Limb (tissue), 2 donors: ENCODE measurements around the gene ERC1.

ENCODE experiments used
- DNase-seq, 2 donors: peaks; one replicate each; pipeline ENCODE4 v3.0.0-alpha.2; 2016; ENCODE audit errors: extremely low spot score in 2 of 2

ERC1 gene

GRCh38 chr12:1382151-1382550 is 391.1 kb downstream of the ERC1 start:
- DNase-seq: no peak

GRCh38 chr12:1382826-1383225 is 391.8 kb downstream of the ERC1 start:
- no peak for DNase-seq

GRCh38 chr12:1383758-1384157 is 392.7 kb downstream of the ERC1 start:
- no peak for DNase-seq

- no peak for DNase-seq
Measured at GRCh38 chr12:1384910-1385309, 393.9 kb downstream of the ERC1 start.

GRCh38 chr12:1391722-1392121 is 400.7 kb downstream of the ERC1 start:
- DNase-seq: no peak

GRCh38 chr12:1395421-1395955 is 404.5 kb downstream of the ERC1 start:
- DNase-seq: no peak

- no peak for DNase-seq
Measured at GRCh38 chr12:1398673-1399072, 407.6 kb downstream of the ERC1 start.

- DNase-seq: no peak
Measured at GRCh38 chr12:1401891-1402290, 410.9 kb downstream of the ERC1 start.

GRCh38 chr12:1403417-1403816 is 412.4 kb downstream of the ERC1 start:
- no peak for DNase-seq

GRCh38 chr12:1405619-1406018 is 414.6 kb downstream of the ERC1 start:
- DNase-seq: no peak

- DNase-seq: no peak
Measured at GRCh38 chr12:1410794-1411193, 419.8 kb downstream of the ERC1 start.

GRCh38 chr12:1413930-1414329 is 422.9 kb downstream of the ERC1 start:
- no peak for DNase-seq

- DNase-seq: no peak
Measured at GRCh38 chr12:1418144-1418543, 427.1 kb downstream of the ERC1 start.

- DNase-seq: no peak
Measured at GRCh38 chr12:1419849-1420371, 428.9 kb downstream of the ERC1 start.

GRCh38 chr12:1421091-1421846 is 430.2 kb downstream of the ERC1 start:
- no peak for DNase-seq

- DNase-seq: no peak
Measured at GRCh38 chr12:1422604-1423315, 431.7 kb downstream of the ERC1 start.

- no peak for DNase-seq
Measured at GRCh38 chr12:1424674-1425395, 433.8 kb downstream of the ERC1 start.

- DNase-seq: no peak
Measured at GRCh38 chr12:1425396-1425729, 434.3 kb downstream of the ERC1 start.

- DNase-seq: peak in 1 of 2 donors; percentile 29
Measured at GRCh38 chr12:1428671-1429070, 437.6 kb downstream of the ERC1 start.

GRCh38 chr12:1429980-1430379 is 439.0 kb downstream of the ERC1 start:
- DNase-seq: no peak

GRCh38 chr12:1434296-1434955 is 443.4 kb downstream of the ERC1 start:
- DNase-seq: no peak
